Left ventricle myocardium inferior (tissue), 1 donor: ENCODE results near the gene DDX21. TPM values are rescaled to one million over a fixed set of nuclear protein-coding genes. Genes with fewer than 3 reads are reported as not detected.
"Not testable (repeated sequence)": the region's sequence is repeated elsewhere in the genome, so short reads cannot be mapped to it uniquely, and the experiment has no call there.

Source experiments
- DNase-seq: peaks from one replicate; pipeline ENCODE4 v3.0.0-alpha.2; 2020
- H3K27ac ChIP-seq: fragments of 200-600 bp; replicated peaks from 2 replicates; pipeline ENCODE4 v1.8.0; 2021
- H3K27me3 ChIP-seq: fragments of 200-600 bp; 2 replicates; pipeline ENCODE4 v1.8.0; 2021; ENCODE audit warnings: low read depth
- H3K36me3 ChIP-seq: fragments of 200-600 bp; 2 replicates; pipeline ENCODE4 v1.8.0; 2021
- H3K4me1 ChIP-seq: fragments of 200-600 bp; 2 replicates; pipeline ENCODE4 v1.8.0; 2021
- H3K4me3 ChIP-seq: fragments of 200-600 bp; 2 replicates; pipeline ENCODE4 v1.8.0; 2021; ENCODE audit warnings: mild to moderate bottlenecking, moderate library complexity
- H3K9me3 ChIP-seq: fragments of 200-600 bp; replicated peaks from 2 replicates; pipeline ENCODE4 v1.8.0; 2021
- intact Hi-C: fragments of 100-400 bp; cut with micrococcal nuclease; formaldehyde crosslinking; loops from one replicate; pipeline ENCODE4 v1.11.0; 2022
- total RNA-seq: library from RNA; stranded (reverse); fragmentation: NEBNext Ultra II Directional; extraction: Animal tissue kit (Norgen Biotek cat#: 25700); gene quantifications from one replicate; pipeline ENCODE4 v1.2.1, GENCODE V29; 2021
- TF ChIP-seq, protein P1 (sequence below): fragments of 200-600 bp; IDR thresholded peaks from 2 replicates; pipeline ENCODE4 v1.8.0; 2021; ENCODE audit warnings: antibody characterized with exemption, mild to moderate bottlenecking, borderline replicate concordance
- donor health status: DM: no; HTN: yes; CAD: no; lungs with severe emphysema.

Gene DDX21
- total RNA-seq, 1 donor from 2014 or later = 21.9 TPM

DNA sequence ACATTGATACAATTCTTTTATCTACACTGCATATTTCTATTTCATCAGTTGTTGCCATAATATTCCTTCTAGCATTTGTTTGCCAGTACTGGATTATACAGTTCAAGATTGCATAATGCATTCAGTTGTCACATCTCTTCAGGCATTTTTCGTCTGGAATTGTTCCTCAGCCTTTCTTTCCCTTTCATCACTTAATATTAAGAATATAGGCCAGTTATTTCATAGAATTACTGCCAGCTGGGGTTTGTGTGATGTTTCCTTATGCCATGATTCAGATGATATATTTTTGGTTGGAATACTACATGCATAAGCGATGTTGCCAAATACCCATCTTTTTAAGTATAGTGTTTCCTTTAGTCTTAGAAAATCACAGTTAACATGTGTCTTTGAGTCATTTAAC lies 53.4 kb downstream of the DDX21 start:
- intact Hi-C loops = loop anchor here (5.0 kb wide), 1 partner anchor 83 kb away; no protein-coding TSS in a partner anchor
- Histone ChIP-seq H3K27ac (no peak overlapping the region), H3K4me3 (no peak overlapping the region), H3K36me3 (peaks cover 85% of the 10 kb centered on the region), H3K4me1 (peaks cover 3% of the 10 kb centered on the region), H3K27me3 (no peaks in the 10 kb centered on the region), H3K9me3 (no peaks in the 10 kb centered on the region)
- no peak for DNase-seq
- TF ChIP-seq, protein P1, sequence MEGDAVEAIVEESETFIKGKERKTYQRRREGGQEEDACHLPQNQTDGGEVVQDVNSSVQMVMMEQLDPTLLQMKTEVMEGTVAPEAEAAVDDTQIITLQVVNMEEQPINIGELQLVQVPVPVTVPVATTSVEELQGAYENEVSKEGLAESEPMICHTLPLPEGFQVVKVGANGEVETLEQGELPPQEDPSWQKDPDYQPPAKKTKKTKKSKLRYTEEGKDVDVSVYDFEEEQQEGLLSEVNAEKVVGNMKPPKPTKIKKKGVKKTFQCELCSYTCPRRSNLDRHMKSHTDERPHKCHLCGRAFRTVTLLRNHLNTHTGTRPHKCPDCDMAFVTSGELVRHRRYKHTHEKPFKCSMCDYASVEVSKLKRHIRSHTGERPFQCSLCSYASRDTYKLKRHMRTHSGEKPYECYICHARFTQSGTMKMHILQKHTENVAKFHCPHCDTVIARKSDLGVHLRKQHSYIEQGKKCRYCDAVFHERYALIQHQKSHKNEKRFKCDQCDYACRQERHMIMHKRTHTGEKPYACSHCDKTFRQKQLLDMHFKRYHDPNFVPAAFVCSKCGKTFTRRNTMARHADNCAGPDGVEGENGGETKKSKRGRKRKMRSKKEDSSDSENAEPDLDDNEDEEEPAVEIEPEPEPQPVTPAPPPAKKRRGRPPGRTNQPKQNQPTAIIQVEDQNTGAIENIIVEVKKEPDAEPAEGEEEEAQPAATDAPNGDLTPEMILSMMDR = no peak

DNA sequence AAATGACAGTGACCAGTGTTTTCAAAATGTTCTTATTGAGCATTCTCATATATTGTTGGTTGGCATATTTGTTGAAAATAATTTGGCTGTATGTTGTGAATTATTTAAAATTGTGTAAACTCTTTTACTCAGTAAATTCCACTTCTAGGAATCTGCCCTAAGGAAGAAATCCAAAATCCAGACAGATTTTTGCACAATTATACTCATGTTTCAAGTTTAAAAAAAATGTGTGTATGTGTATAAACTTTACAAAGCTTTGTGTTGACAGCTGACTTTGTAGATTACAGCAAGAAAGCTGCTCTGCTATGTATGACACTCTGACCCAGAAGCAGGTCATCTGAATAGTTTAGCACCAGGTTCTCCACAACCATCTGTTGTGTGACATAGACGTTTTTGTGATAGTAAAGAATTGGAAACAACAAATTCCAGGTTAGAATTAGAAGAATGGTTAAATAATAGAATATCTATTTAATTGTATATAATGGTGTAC lies 54.2 kb downstream of the DDX21 start:
- TF ChIP-seq, protein P1 = no peak
- DNase-seq = no peak
- no peaks in the 10 kb centered on the region for H3K4me1 ChIP-seq
- no peaks in the 10 kb centered on the region for H3K27me3 ChIP-seq
- H3K4me3 ChIP-seq = no peak overlapping the region
- H3K27ac ChIP-seq = no peak overlapping the region
- H3K9me3 ChIP-seq = no peaks in the 10 kb centered on the region
- H3K36me3 ChIP-seq = peaks cover 91% of the 10 kb centered on the region
- intact Hi-C loops = no loop called here

DNA sequence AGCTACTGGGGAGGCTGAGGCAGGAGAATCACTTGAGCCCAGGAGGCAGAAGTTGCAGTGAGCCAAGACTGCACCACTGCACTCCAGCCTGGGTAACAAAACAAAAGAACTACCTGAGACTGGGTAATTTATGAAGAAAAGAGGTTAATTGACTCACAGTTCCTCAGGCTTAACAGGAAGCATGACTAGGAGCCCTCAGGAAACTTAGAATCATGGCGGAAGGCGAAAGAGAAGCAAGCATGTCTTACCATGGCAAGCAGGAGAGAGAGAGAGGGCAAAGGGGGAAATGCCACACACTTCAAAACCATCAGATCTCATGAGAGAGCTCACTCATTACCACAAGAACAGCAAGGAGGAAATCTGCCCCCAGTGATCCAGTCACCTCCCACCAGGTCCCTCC lies 56.8 kb downstream of the DDX21 start:
- DNase-seq, H3K4me1 ChIP-seq, intact Hi-C loops, H3K9me3 ChIP-seq, H3K4me3 ChIP-seq, H3K27me3 ChIP-seq, H3K27ac ChIP-seq: not testable (repeated sequence)
- peaks cover 91% of the 10 kb centered on the region for H3K36me3 ChIP-seq

DNA sequence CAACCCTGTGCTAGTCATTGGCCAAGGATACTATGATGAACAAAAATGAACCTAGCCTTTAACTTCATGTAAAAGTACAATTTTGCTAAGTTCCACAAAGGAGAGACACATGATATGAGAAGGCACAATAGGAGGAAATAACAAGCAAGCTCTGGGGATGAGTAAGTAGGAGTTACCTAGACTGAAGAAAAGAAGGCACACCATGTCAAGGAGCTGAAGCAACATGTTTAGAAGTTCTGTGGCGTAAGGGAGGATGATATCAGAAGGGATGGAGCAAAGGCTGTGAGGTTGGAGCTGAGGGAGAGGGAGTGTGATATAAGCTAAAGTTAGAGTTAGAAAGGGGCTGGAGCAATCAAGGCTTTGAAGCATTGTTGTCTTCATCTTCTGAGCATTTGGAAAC lies 58.2 kb downstream of the DDX21 start:
- TF ChIP-seq, protein P1 = no peak
- intact Hi-C loops = no loop called here
- peaks cover 96% of the 10 kb centered on the region for H3K36me3 ChIP-seq

DNA sequence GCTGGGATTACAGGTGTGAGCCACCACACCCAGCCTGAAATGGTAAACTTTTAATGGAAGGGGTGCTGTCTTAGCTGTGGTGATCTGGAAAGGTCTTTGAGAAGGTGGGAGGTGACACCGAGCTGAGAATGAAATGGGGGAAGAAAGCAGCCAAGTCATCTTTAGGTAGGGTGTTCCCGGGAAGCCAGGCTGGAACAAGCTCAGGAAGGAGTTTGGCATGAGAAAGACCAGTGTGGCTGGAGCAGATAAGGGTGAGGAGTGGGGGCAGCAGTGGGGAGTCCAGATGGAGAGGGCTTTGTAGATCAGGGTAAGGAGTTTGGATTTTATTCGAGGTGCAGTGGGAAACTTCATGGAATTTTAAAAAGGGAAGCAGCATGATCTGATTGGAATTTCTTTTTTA lies 62.6 kb downstream of the DDX21 start:
- no peak overlapping the region for H3K4me3 ChIP-seq
- intact Hi-C loops = no loop called here
- no peaks in the 10 kb centered on the region for H3K27me3 ChIP-seq
- DNase-seq = no peak
- TF ChIP-seq, protein P1 = no peak
- no peaks in the 10 kb centered on the region for H3K9me3 ChIP-seq
- peaks cover 64% of the 10 kb centered on the region for H3K36me3 ChIP-seq
- no peak overlapping the region for H3K27ac ChIP-seq
- H3K4me1 ChIP-seq = no peaks in the 10 kb centered on the region

More for the DNA sequence above, 58.2 kb downstream of the DDX21 start:
- no peaks in the 10 kb centered on the region for H3K27me3 ChIP-seq
- no peak overlapping the region for H3K27ac ChIP-seq
- no peaks in the 10 kb centered on the region for H3K4me1 ChIP-seq
- H3K9me3 ChIP-seq = no peaks in the 10 kb centered on the region
- H3K4me3 ChIP-seq = no peak overlapping the region
- DNase-seq = no peak

DNA sequence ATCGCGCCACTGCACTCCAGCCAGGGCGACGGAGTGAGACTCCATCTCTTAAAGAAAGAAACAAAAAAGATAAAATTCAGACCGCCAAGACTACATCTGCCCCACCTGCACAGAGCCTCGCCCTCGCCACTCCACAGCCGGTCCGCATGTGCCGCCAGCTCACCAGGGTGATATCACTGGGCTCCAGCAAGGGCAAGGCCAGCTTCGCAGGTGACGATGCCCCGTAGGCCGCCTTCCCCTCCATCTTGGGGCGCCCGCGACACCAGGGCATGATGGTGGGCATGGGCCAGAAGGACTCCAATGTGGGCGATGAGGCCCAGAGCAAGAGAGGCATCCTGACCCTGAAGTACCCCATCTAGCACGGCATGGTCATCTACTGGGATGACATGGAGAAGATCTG lies 66.6 kb downstream of the DDX21 start:
- no peak for DNase-seq
- Histone ChIP-seq H3K27me3 (no peaks in the 10 kb centered on the region), H3K27ac (no peak overlapping the region), H3K9me3 (no peaks in the 10 kb centered on the region), H3K36me3 (peaks cover 24% of the 10 kb centered on the region), H3K4me3 (no peak overlapping the region), H3K4me1 (no peaks in the 10 kb centered on the region)
- intact Hi-C loops = no loop called here
- TF ChIP-seq, protein P1 = no peak
